HCT116 (cell line): ENCODE measurements around the gene FBLN7. TPM values are rescaled to one million over a fixed set of nuclear protein-coding genes. Genes with fewer than 3 reads are reported as not detected.

Source experiments
- ATAC-seq: fragments of 200-7000 bp; cut with Tn5 transposase; 2 replicates; pipeline ENCODE4 v1.9.1; 2020; ENCODE audit warnings: mild to moderate bottlenecking, moderate library complexity
- BruUV-seq: library from RNA; stranded (reverse); fragments of 400-500 nt; replicated peaks from 2 replicates; lab custom pipeline; 2021; lab: Mats Ljungman, UMichigan
- CTCF ChIA-PET: fragments of 300-600 bp; sonication (Branson Sonifier 250); formaldehyde crosslinking; loops from one replicate; lab custom pipeline; 2021; ENCODE audit warnings: antibody characterized with exemption; lab: Charles Lee
- POLR2A ChIA-PET: fragments of 300-600, 350-600 bp; sonication (Branson Sonifier 250); formaldehyde crosslinking; loops from one replicate; lab custom pipeline; 2021; ENCODE audit warnings: antibody characterized with exemption; lab: Charles Lee
- RAD21 ChIA-PET, 2 experiments: fragments of 300-600 bp; sonication (Branson Sonifier 250); formaldehyde crosslinking; loops; one replicate each; lab custom pipeline; 2023; ENCODE audit warnings: low total read pairs in 2 of 2; ENCODE audit not compliant: uncharacterized antibody in 2 of 2, unreplicated experiment in 2 of 2, low non-redundant PET in 1 of 2; lab: Charles Lee
- DNase-seq: peaks from one replicate; pipeline ENCODE4 v3.0.0-alpha.2; 2010; ENCODE audit warnings: low read depth, low spot score
- H2AFZ ChIP-seq: fragments of 200-600 bp; shearing (Covaris generic), sonication (generic); 2 replicates; pipeline ENCODE4 v1.6.1; 2017; ENCODE audit warnings: low read depth, mixed run types, mixed read lengths, antibody characterized with exemption, low read length; ENCODE audit not compliant: poor library complexity, severe bottlenecking
- H3K27ac ChIP-seq: 2 replicates; pipeline ENCODE4 v1.5.1; 2012; ENCODE audit warnings: low read depth, low read length
- H3K27me3 ChIP-seq: fragments of 200-600 bp; sonication (generic); 2 replicates; pipeline ENCODE4 v1.6.1; 2016; ENCODE audit warnings: mixed run types, low read length, mixed read lengths; ENCODE audit not compliant: insufficient read depth
- H3K36me3 ChIP-seq, 2 experiments: fragments of 200-500 bp in 1 of 2; fragments of 200-600 bp in 1 of 2; sonication (Bioruptor generic) in 1 of 2; sonication (generic) in 1 of 2; 2 replicates each; pipeline versions ENCODE4 v1.5.1 to v1.6.1; 2014 to 2016; ENCODE audit warnings: low read length in 2 of 2, inconsistent platforms in 1 of 2, mixed read lengths in 1 of 2, mixed run types in 1 of 2; ENCODE audit not compliant: insufficient read depth in 2 of 2, control insufficient read depth in 1 of 2
- H3K4me1 ChIP-seq, 2 experiments: fragments of 200-600 bp in 1 of 2; sonication (generic) in 1 of 2; 2 replicates each; pipeline versions ENCODE4 v1.5.1 to v1.6.1; 2012 to 2017; ENCODE audit warnings: low read length in 2 of 2, inconsistent platforms in 1 of 2, mild to moderate bottlenecking in 1 of 2, mixed read lengths in 1 of 2, mixed run types in 1 of 2, moderate library complexity in 1 of 2; ENCODE audit not compliant: insufficient read depth in 2 of 2, control insufficient read depth in 1 of 2
- H3K4me2 ChIP-seq: fragments of 200-600 bp; sonication (generic); 2 replicates; pipeline ENCODE4 v1.6.1; 2017; ENCODE audit warnings: mixed run types, low read length, mixed read lengths
- H3K4me3 ChIP-seq, 2 experiments: fragments of 200-600 bp in 1 of 2; sonication (generic) in 1 of 2; replicated peaks in 1 of 2; 2 replicates each; pipeline ENCODE4 v1.5.1; 2011 to 2016; ENCODE audit warnings: low read length in 2 of 2, control low read depth in 1 of 2, low read depth in 1 of 2, mild to moderate bottlenecking in 1 of 2, mixed read lengths in 1 of 2, mixed run types in 1 of 2
- H3K79me2 ChIP-seq: fragments of 200-600 bp; sonication (generic); 2 replicates; pipeline ENCODE4 v1.6.1; 2017; ENCODE audit warnings: mild to moderate bottlenecking, mixed run types, low read length, moderate library complexity, mixed read lengths; ENCODE audit not compliant: insufficient read depth
- H3K9ac ChIP-seq: fragments of 200-600 bp; sonication (generic); 2 replicates; pipeline ENCODE4 v1.6.1; 2016; ENCODE audit warnings: low read length, mixed read lengths
- H3K9me2 ChIP-seq: fragments of 200-600 bp; sonication (generic), shearing (Covaris generic); 2 replicates; pipeline ENCODE4 v1.6.1; 2017; ENCODE audit warnings: mixed run types, mild to moderate bottlenecking, moderate library complexity; ENCODE audit not compliant: insufficient read depth
- H3K9me3 ChIP-seq, 2 experiments: fragments of 200-500 bp in 1 of 2; fragments of 200-600 bp in 1 of 2; sonication (Bioruptor generic) in 1 of 2; sonication (generic) in 1 of 2; 2 replicates each; pipeline ENCODE4 v1.6.1; 2014 to 2017; ENCODE audit warnings: low read length in 2 of 2, mixed read lengths in 2 of 2, inconsistent platforms in 1 of 2, low read depth in 1 of 2, mild to moderate bottlenecking in 1 of 2, mixed run types in 1 of 2, moderate library complexity in 1 of 2; ENCODE audit not compliant: control insufficient read depth in 1 of 2, insufficient read depth in 1 of 2
- H4K20me1 ChIP-seq: fragments of 200-600 bp; sonication (generic), shearing (Covaris generic); 2 replicates; pipeline ENCODE4 v1.6.1; 2017; ENCODE audit warnings: mixed run types, mild to moderate bottlenecking, moderate library complexity; ENCODE audit not compliant: insufficient read depth
- ATF3 ChIP-seq: IDR thresholded peaks from 2 replicates; pipeline ENCODE4 v1.6.1; 2012
- CEBPB ChIP-seq: IDR thresholded peaks from 2 replicates; pipeline ENCODE4 v1.6.1; 2012; ENCODE audit warnings: low read depth
- EGR1 ChIP-seq: IDR thresholded peaks from 2 replicates; pipeline ENCODE4 v1.6.1; 2012; ENCODE audit warnings: low read depth
- EZH2 ChIP-seq: fragments of 200-600 bp; sonication (generic); IDR thresholded peaks from 2 replicates; pipeline ENCODE4 v1.6.1; 2017; ENCODE audit warnings: antibody characterized with exemption, mixed run types
- SIN3A ChIP-seq: IDR thresholded peaks from 2 replicates; pipeline ENCODE4 v1.6.1; 2012; ENCODE audit warnings: low read depth
- SRF ChIP-seq: IDR thresholded peaks from 2 replicates; pipeline ENCODE4 v1.6.1; 2012; ENCODE audit warnings: low read depth
- TCF7L2 ChIP-seq: IDR thresholded peaks from 2 replicates; pipeline ENCODE4 v1.7.0; 2011; ENCODE audit warnings: borderline replicate concordance, inconsistent platforms; ENCODE audit not compliant: insufficient read depth, insufficient read length; ENCODE audit errors: extremely low read depth
- ZNF274 ChIP-seq: fragments of 200-500 bp; sonication (Bioruptor generic); IDR thresholded peaks from 2 replicates; pipeline ENCODE4 v1.6.1; 2014; ENCODE audit warnings: mild to moderate bottlenecking, low read depth, low read length, inconsistent platforms
- intact Hi-C: fragments of 100-400 bp; cut with micrococcal nuclease; formaldehyde crosslinking; loops from 2 replicates; pipeline ENCODE4 v1.10.0; 2022
- total RNA-seq: library from RNA; stranded (reverse); gene quantifications from one replicate; pipeline ENCODE4 v1.2.1, GENCODE V29; 2021; ENCODE audit not compliant: unreplicated experiment
- TF ChIP-seq, protein P1 (sequence below): IDR thresholded peaks from 2 replicates; pipeline ENCODE4 v1.6.1; 2012

FBLN7 gene
- total RNA-seq, 1 experiment from 2014 or later: 0.34 TPM

- DNase-seq (no peak), ATAC-seq (no peak)
- H3K9me3 ChIP-seq: no peaks in the 10 kb centered on the region
- TF ChIP-seq CEBPB (no peak), SRF (no peak), EGR1 (no peak)
- no peaks in the 10 kb centered on the region for H3K9me2 ChIP-seq
- ChIA-PET RAD21 (no interaction called here), CTCF (no interaction called here), POLR2A (no interaction called here)
- no peak overlapping the region for H3K9ac ChIP-seq
- intact Hi-C loops: no loop called here
- no peak overlapping the region for H2AFZ ChIP-seq
- no peak overlapping the region for H3K4me2 ChIP-seq
- no peak overlapping the region for H3K4me3 ChIP-seq
- H3K79me2 ChIP-seq: no peaks in the 10 kb centered on the region
- no TSS peak for BruUV-seq
- no peaks in the 10 kb centered on the region for H4K20me1 ChIP-seq
- no peak overlapping the region for H3K27ac ChIP-seq
- H3K27me3 ChIP-seq: no peaks in the 10 kb centered on the region
- H3K4me1 ChIP-seq: peaks cover 0 to 14% of the 10 kb centered on the region in 2 experiments; a peak in 2 of 4 replicates
- no peaks in the 10 kb centered on the region for H3K36me3 ChIP-seq
These were observed 46.9 kb downstream of the FBLN7 start for GRCh38 chr2:112185131-112185530.

DNA sequence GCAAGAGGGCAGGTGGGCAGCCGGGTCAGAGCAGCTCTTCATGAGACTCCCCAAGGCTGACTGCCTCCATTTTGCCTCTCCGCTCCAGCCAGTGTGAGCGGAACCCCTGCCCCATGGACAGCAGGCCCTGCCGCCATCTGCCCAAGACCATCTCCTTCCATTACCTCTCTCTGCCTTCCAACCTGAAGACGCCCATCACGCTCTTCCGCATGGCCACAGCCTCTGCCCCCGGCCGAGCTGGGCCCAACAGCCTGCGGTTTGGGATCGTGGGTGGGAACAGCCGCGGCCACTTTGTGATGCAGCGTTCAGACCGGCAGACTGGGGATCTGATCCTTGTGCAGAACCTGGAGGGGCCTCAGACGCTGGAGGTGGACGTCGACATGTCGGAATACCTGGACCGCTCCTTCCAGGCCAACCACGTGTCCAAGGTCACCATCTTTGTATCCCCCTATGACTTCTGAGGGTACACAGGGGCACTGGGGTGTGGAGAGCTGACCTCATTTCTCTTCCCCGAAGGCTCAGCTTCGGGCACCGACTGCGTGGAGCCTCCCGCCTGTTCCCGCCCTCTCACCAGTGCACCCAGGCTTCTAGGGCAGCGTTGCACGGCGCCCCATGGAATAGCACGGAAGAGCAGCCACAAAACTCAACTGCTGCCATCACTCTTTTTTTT is 49.0 kb downstream of the FBLN7 start:
- H3K9me2 ChIP-seq: no peaks in the 10 kb centered on the region
- no peak for DNase-seq
- no peak overlapping the region for H2AFZ ChIP-seq
- ChIA-PET CTCF (no interaction called here), RAD21 (no interaction called here), POLR2A (no interaction called here)
- TF ChIP-seq SIN3A (no peak), EGR1 (no peak), ATF3 (no peak), ZNF274 (no peak), TCF7L2 (no peak), EZH2 (no peak)
- TF ChIP-seq, protein P1, sequence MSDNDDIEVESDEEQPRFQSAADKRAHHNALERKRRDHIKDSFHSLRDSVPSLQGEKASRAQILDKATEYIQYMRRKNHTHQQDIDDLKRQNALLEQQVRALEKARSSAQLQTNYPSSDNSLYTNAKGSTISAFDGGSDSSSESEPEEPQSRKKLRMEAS: no peak
- H3K4me2 ChIP-seq: no peak overlapping the region
- H3K27me3 ChIP-seq: no peaks in the 10 kb centered on the region
- H3K4me1 ChIP-seq: peaks cover 0 to 14% of the 10 kb centered on the region in 2 experiments; a peak in 2 of 4 replicates
- intact Hi-C loops: no loop called here
- no peaks in the 10 kb centered on the region for H3K79me2 ChIP-seq
- BruUV-seq: no TSS peak
- ATAC-seq: no peak
- H3K36me3 ChIP-seq: no peaks in the 10 kb centered on the region
- H4K20me1 ChIP-seq: no peaks in the 10 kb centered on the region
- no peak overlapping the region for H3K9ac ChIP-seq
- H3K9me3 ChIP-seq: no peaks in the 10 kb centered on the region
- no peak overlapping the region for H3K4me3 ChIP-seq
- H3K27ac ChIP-seq: no peak overlapping the region
